ENCODE results near the gene SRL. TPM values are rescaled to one million over a fixed set of nuclear protein-coding genes. Genes with fewer than 3 reads are reported as not detected.
"Not testable (repeated sequence)": the region's sequence is repeated elsewhere in the genome, so short reads cannot be mapped to it uniquely, and the experiment has no call there.

Gene SRL
- total and polyA plus RNA-seq, 2 donors, result 1.1 to 1.4 TPM

GRCh38 chr16:4175849-4176248 lies 66.0 kb downstream of the SRL start:
- H3K27me3 ChIP-seq (ENCODE audit: control insufficient read depth in 2 of 2, insufficient read depth in 1 of 2, low read length in 1 of 2), result peaks cover 0 to 4% of the 10 kb centered on the region in 2 donors
- H3K27ac ChIP-seq (ENCODE audit: low read depth in 1 of 2, low read length in 1 of 2), result no peak overlapping the region
- no peaks in the 10 kb centered on the region for H3K36me3 ChIP-seq (ENCODE audit: control insufficient read depth in 2 of 2, insufficient read depth in 2 of 2, low read length in 1 of 2)
- H3K4me3 ChIP-seq (ENCODE audit: low read length in 2 of 2), result no peak overlapping the region
- no peak for DNase-seq (ENCODE audit: low read depth in 6 of 9, low spot score in 9 of 9)
- H3K4me1 ChIP-seq (ENCODE audit: control insufficient read depth in 2 of 2, insufficient read depth in 2 of 2, low read length in 2 of 2), result no peaks in the 10 kb centered on the region
- WGBS, result 96% methylated on average over 2 of the region's 2 CpGs
- H3K9me3 ChIP-seq (ENCODE audit: control insufficient read depth in 2 of 2, insufficient read depth in 1 of 2, low read length in 1 of 2), result no peaks in the 10 kb centered on the region

GRCh38 chr16:4172070-4172469 lies 69.8 kb downstream of the SRL start:
- Histone ChIP-seq H3K36me3 (ENCODE audit: control insufficient read depth in 2 of 2, insufficient read depth in 2 of 2, low read length in 1 of 2) (no peaks in the 10 kb centered on the region), H3K4me3 (ENCODE audit: low read length in 2 of 2) (no peak overlapping the region), H3K9me3 (ENCODE audit: control insufficient read depth in 2 of 2, insufficient read depth in 1 of 2, low read length in 1 of 2) (no peaks in the 10 kb centered on the region), H3K27ac (ENCODE audit: low read depth in 1 of 2, low read length in 1 of 2) (no peak overlapping the region), H3K27me3 (ENCODE audit: control insufficient read depth in 2 of 2, insufficient read depth in 1 of 2, low read length in 1 of 2) (no peaks in the 10 kb centered on the region), H3K4me1 (ENCODE audit: control insufficient read depth in 2 of 2, insufficient read depth in 2 of 2, low read length in 2 of 2) (no peaks in the 10 kb centered on the region)
- 87% methylated on average over 3 of the region's 3 CpGs for WGBS
- DNase-seq (ENCODE audit: low read depth in 6 of 9, low spot score in 9 of 9), result no peak

- no peaks in the 10 kb centered on the region for H3K27me3 ChIP-seq (ENCODE audit: control insufficient read depth in 2 of 2, insufficient read depth in 1 of 2, low read length in 1 of 2)
- H3K27ac ChIP-seq (ENCODE audit: low read depth in 1 of 2, low read length in 1 of 2), result no peak overlapping the region
- DNase-seq (ENCODE audit: low read depth in 6 of 9, low spot score in 9 of 9), result no peak
- no peak overlapping the region for H3K4me3 ChIP-seq (ENCODE audit: low read length in 2 of 2)
- H3K4me1 ChIP-seq (ENCODE audit: control insufficient read depth in 2 of 2, insufficient read depth in 2 of 2, low read length in 2 of 2), result no peaks in the 10 kb centered on the region
- H3K36me3 ChIP-seq (ENCODE audit: control insufficient read depth in 2 of 2, insufficient read depth in 2 of 2, low read length in 1 of 2), result no peaks in the 10 kb centered on the region
- H3K9me3 ChIP-seq (ENCODE audit: control insufficient read depth in 2 of 2, insufficient read depth in 1 of 2, low read length in 1 of 2), result no peaks in the 10 kb centered on the region
- 93% methylated on average over 6 of the region's 6 CpGs for WGBS
These were observed 72.5 kb downstream of the SRL start for GRCh38 chr16:4169415-4169814.

- Histone ChIP-seq H3K36me3 (ENCODE audit: control insufficient read depth in 2 of 2, insufficient read depth in 2 of 2, low read length in 1 of 2) (no peaks in the 10 kb centered on the region), H3K9me3 (ENCODE audit: control insufficient read depth in 2 of 2, insufficient read depth in 1 of 2, low read length in 1 of 2) (no peaks in the 10 kb centered on the region), H3K4me1 (ENCODE audit: control insufficient read depth in 2 of 2, insufficient read depth in 2 of 2, low read length in 2 of 2) (no peaks in the 10 kb centered on the region), H3K27me3 (ENCODE audit: control insufficient read depth in 2 of 2, insufficient read depth in 1 of 2, low read length in 1 of 2) (no peaks in the 10 kb centered on the region), H3K27ac (ENCODE audit: low read depth in 1 of 2, low read length in 1 of 2) (no peak overlapping the region), H3K4me3 (ENCODE audit: low read length in 2 of 2) (no peak overlapping the region)
- DNase-seq (ENCODE audit: low read depth in 6 of 9, low spot score in 9 of 9), result no peak
- 95% methylated on average over 4 of the region's 4 CpGs for WGBS
These were observed 75.1 kb downstream of the SRL start for GRCh38 chr16:4166821-4167220.

- no peaks in the 10 kb centered on the region for H3K9me3 ChIP-seq (ENCODE audit: control insufficient read depth in 2 of 2, insufficient read depth in 1 of 2, low read length in 1 of 2)
- 90% methylated on average over 7 of the region's 7 CpGs for WGBS
- no peaks in the 10 kb centered on the region for H3K27me3 ChIP-seq (ENCODE audit: control insufficient read depth in 2 of 2, insufficient read depth in 1 of 2, low read length in 1 of 2)
These were observed 81.0 kb downstream of the SRL start for GRCh38 chr16:4160658-4161430.

GRCh38 chr16:4159726-4160125 lies 82.2 kb downstream of the SRL start:
- Histone ChIP-seq H3K4me1 (ENCODE audit: control insufficient read depth in 2 of 2, insufficient read depth in 2 of 2, low read length in 2 of 2) (no peaks in the 10 kb centered on the region), H3K27ac (ENCODE audit: low read depth in 1 of 2, low read length in 1 of 2) (no peak overlapping the region), H3K9me3 (ENCODE audit: control insufficient read depth in 2 of 2, insufficient read depth in 1 of 2, low read length in 1 of 2) (no peaks in the 10 kb centered on the region), H3K36me3 (ENCODE audit: control insufficient read depth in 2 of 2, insufficient read depth in 2 of 2, low read length in 1 of 2) (no peaks in the 10 kb centered on the region), H3K4me3 (ENCODE audit: low read length in 2 of 2) (no peak overlapping the region), H3K27me3 (ENCODE audit: control insufficient read depth in 2 of 2, insufficient read depth in 1 of 2, low read length in 1 of 2) (no peaks in the 10 kb centered on the region)
- no peak for DNase-seq (ENCODE audit: low read depth in 6 of 9, low spot score in 9 of 9)
- WGBS, result 96% methylated on average over 17 of the region's 17 CpGs

More at GRCh38 chr16:4160658-4161430, 81.0 kb downstream of the SRL start:
- Histone ChIP-seq H3K4me1 (ENCODE audit: control insufficient read depth in 2 of 2, insufficient read depth in 2 of 2, low read length in 2 of 2) (no peaks in the 10 kb centered on the region), H3K36me3 (ENCODE audit: control insufficient read depth in 2 of 2, insufficient read depth in 2 of 2, low read length in 1 of 2) (no peaks in the 10 kb centered on the region), H3K4me3 (ENCODE audit: low read length in 2 of 2) (no peak overlapping the region), H3K27ac (ENCODE audit: low read depth in 1 of 2, low read length in 1 of 2) (no peak overlapping the region)
- DNase-seq (ENCODE audit: low read depth in 6 of 9, low spot score in 9 of 9), result no peak

- no peaks in the 10 kb centered on the region for H3K4me1 ChIP-seq (ENCODE audit: control insufficient read depth in 2 of 2, insufficient read depth in 2 of 2, low read length in 2 of 2)
- no peaks in the 10 kb centered on the region for H3K9me3 ChIP-seq (ENCODE audit: control insufficient read depth in 2 of 2, insufficient read depth in 1 of 2, low read length in 1 of 2)
- H3K4me3 ChIP-seq (ENCODE audit: low read length in 2 of 2), result no peak overlapping the region
- no peak overlapping the region for H3K27ac ChIP-seq (ENCODE audit: low read depth in 1 of 2, low read length in 1 of 2)
- WGBS, result 89% methylated on average over 13 of the region's 13 CpGs
- no peaks in the 10 kb centered on the region for H3K36me3 ChIP-seq (ENCODE audit: control insufficient read depth in 2 of 2, insufficient read depth in 2 of 2, low read length in 1 of 2)
- no peaks in the 10 kb centered on the region for H3K27me3 ChIP-seq (ENCODE audit: control insufficient read depth in 2 of 2, insufficient read depth in 1 of 2, low read length in 1 of 2)
- no peak for DNase-seq (ENCODE audit: low read depth in 6 of 9, low spot score in 9 of 9)
These were observed 83.5 kb downstream of the SRL start for GRCh38 chr16:4158143-4159093.

GRCh38 chr16:4157376-4157825 lies 84.5 kb downstream of the SRL start:
- WGBS, result 96% methylated on average over 4 of the region's 4 CpGs
- Histone ChIP-seq H3K4me1 (ENCODE audit: control insufficient read depth in 2 of 2, insufficient read depth in 2 of 2, low read length in 2 of 2) (no peaks in the 10 kb centered on the region), H3K27me3 (ENCODE audit: control insufficient read depth in 2 of 2, insufficient read depth in 1 of 2, low read length in 1 of 2) (no peaks in the 10 kb centered on the region), H3K36me3 (ENCODE audit: control insufficient read depth in 2 of 2, insufficient read depth in 2 of 2, low read length in 1 of 2) (no peaks in the 10 kb centered on the region), H3K27ac (ENCODE audit: low read depth in 1 of 2, low read length in 1 of 2) (no peak overlapping the region), H3K9me3 (ENCODE audit: control insufficient read depth in 2 of 2, insufficient read depth in 1 of 2, low read length in 1 of 2) (no peaks in the 10 kb centered on the region), H3K4me3 (ENCODE audit: low read length in 2 of 2) (no peak overlapping the region)
- DNase-seq (ENCODE audit: low read depth in 6 of 9, low spot score in 9 of 9), result no peak

- H3K9me3 ChIP-seq (ENCODE audit: control insufficient read depth in 2 of 2, insufficient read depth in 1 of 2, low read length in 1 of 2); DNase-seq (ENCODE audit: low read depth in 6 of 9, low spot score in 9 of 9); H3K36me3 ChIP-seq (ENCODE audit: control insufficient read depth in 2 of 2, insufficient read depth in 2 of 2, low read length in 1 of 2); H3K4me1 ChIP-seq (ENCODE audit: control insufficient read depth in 2 of 2, insufficient read depth in 2 of 2, low read length in 2 of 2); H3K27ac ChIP-seq (ENCODE audit: low read depth in 1 of 2, low read length in 1 of 2); H3K4me3 ChIP-seq (ENCODE audit: low read length in 2 of 2); H3K27me3 ChIP-seq (ENCODE audit: control insufficient read depth in 2 of 2, insufficient read depth in 1 of 2, low read length in 1 of 2): not testable (repeated sequence)
- WGBS, result 88% methylated on average over 3 of the region's 3 CpGs
These were observed 85.4 kb downstream of the SRL start for GRCh38 chr16:4156503-4156902.
